Small intestine (tissue), 7 donors: ENCODE results near the gene FGF14. TPM values are rescaled to one million over a fixed set of nuclear protein-coding genes. Genes with fewer than 3 reads are reported as not detected.

Experiments used
- DNase-seq, 2 donors: peaks; one replicate each; pipeline versions ENCODE4 v3.0.0 to v3.0.0-alpha.2; 2013
- FAIRE-seq: peaks from 2 replicates; lab custom pipeline; 2012; peaks lifted over from hg19 to GRCh38; lab: Jason Lieb, UNC
- H3K27ac ChIP-seq, 3 donors: one replicate each; pipeline ENCODE4 v1.5.1; 2013; ENCODE audit warnings: low read length in 2 of 3, mild to moderate bottlenecking in 2 of 3, control low read depth in 1 of 3, inconsistent platforms in 1 of 3, low read depth in 1 of 3, moderate library complexity in 1 of 3
- H3K27me3 ChIP-seq, 3 donors: one replicate each; pipeline ENCODE4 v1.6.1; 2013; ENCODE audit warnings: low read length in 3 of 3, inconsistent platforms in 1 of 3; ENCODE audit not compliant: control insufficient read depth in 3 of 3, insufficient read depth in 3 of 3
- H3K36me3 ChIP-seq, 3 donors: one replicate each; pipeline ENCODE4 v1.6.1; 2013; ENCODE audit warnings: low read length in 3 of 3, inconsistent platforms in 1 of 3, low read depth in 1 of 3, mild to moderate bottlenecking in 1 of 3, moderate library complexity in 1 of 3; ENCODE audit not compliant: control insufficient read depth in 3 of 3, insufficient read depth in 2 of 3
- H3K4me1 ChIP-seq, 3 donors: one replicate each; pipeline ENCODE4 v1.6.1; 2013; ENCODE audit warnings: low read length in 2 of 3, inconsistent platforms in 1 of 3, low read depth in 1 of 3, mild to moderate bottlenecking in 1 of 3, moderate library complexity in 1 of 3; ENCODE audit not compliant: control insufficient read depth in 3 of 3, insufficient read depth in 2 of 3
- H3K4me3 ChIP-seq, 3 donors: one replicate each; pipeline ENCODE4 v1.5.1; 2013; ENCODE audit warnings: low read length in 3 of 3, control low read depth in 1 of 3, inconsistent platforms in 1 of 3, low read depth in 1 of 3, mild to moderate bottlenecking in 1 of 3, moderate library complexity in 1 of 3
- H3K9me3 ChIP-seq, 2 donors: one replicate each; pipeline ENCODE4 v1.6.1; 2013; ENCODE audit warnings: low read depth in 1 of 2, low read length in 1 of 2; ENCODE audit not compliant: control insufficient read depth in 2 of 2, insufficient read depth in 1 of 2
- WGBS, 3 donors: extraction: QIAGEN DNeasy Blood & Tissue Kit; methylation state at CpG; one replicate each; pipeline ENCODE4 v1.1.7; 2013; 5-methylcytosine and 5-hydroxymethylcytosine counted together
- polyA plus RNA-seq, 4 donors: library from polyadenylated mRNA; stranded (reverse) in 3 of 4; unstranded in 1 of 4; fragments of 200-250 nt in 3 of 4; fragments of 120-200 nt in 1 of 4; gene quantifications; one replicate each; pipeline versions ENCODE4 v1.2.1 to v1.2.3, GENCODE V29; 2013
- donor health status: healthy with polysubstance abuse.
- donor health status: control.
- donor health status: control.
- donor health status: Bipolar disorder and iron deficiency.
- donor health status: healthy.

FGF14 gene
- polyA plus RNA-seq, 4 donors: under 0.01 to 0.74 (median 0.31) TPM; not detected in 1

- 34 to 55% (median 42%) methylated on average over 7 of the region's 7 CpGs for WGBS, 3 donors
- peak in 1 of 2 donors; percentile 0 for DNase-seq
- FAIRE-seq: no peak
- Histone ChIP-seq H3K4me1 (no peaks in the 10 kb centered on the region), H3K9me3 (no peaks in the 10 kb centered on the region), H3K36me3 (no peaks in the 10 kb centered on the region), H3K27ac (no peak overlapping the region), H3K27me3 (no peaks in the 10 kb centered on the region), H3K4me3 (no peak overlapping the region)
Measured at GRCh38 chr13:101875717-101876393, 526.0 kb downstream of the FGF14 start.

- H3K4me1 ChIP-seq: no peaks in the 10 kb centered on the region
- no peak overlapping the region for H3K4me3 ChIP-seq
- H3K27ac ChIP-seq: no peak overlapping the region
- H3K36me3 ChIP-seq: no peaks in the 10 kb centered on the region
- H3K27me3 ChIP-seq: no peaks in the 10 kb centered on the region
- no peaks in the 10 kb centered on the region for H3K9me3 ChIP-seq
- 19 to 62% (median 38%) methylated on average over 3 of the region's 3 CpGs for WGBS, 3 donors
- DNase-seq (no peak), FAIRE-seq (no peak)
Measured at GRCh38 chr13:101875091-101875490, 526.8 kb downstream of the FGF14 start.

GRCh38 chr13:101869553-101869952 is 532.3 kb downstream of the FGF14 start:
- no peak overlapping the region for H3K27ac ChIP-seq
- H3K36me3 ChIP-seq: no peaks in the 10 kb centered on the region
- H3K4me1 ChIP-seq: no peaks in the 10 kb centered on the region
- H3K9me3 ChIP-seq: no peaks in the 10 kb centered on the region
- H3K27me3 ChIP-seq: no peaks in the 10 kb centered on the region
- DNase-seq: no peak
- FAIRE-seq: no peak
- H3K4me3 ChIP-seq: no peak overlapping the region

- WGBS, 3 donors: 60 to 76% (median 68%) methylated on average over 12 of the region's 12 CpGs
- Histone ChIP-seq H3K4me1 (no peaks in the 10 kb centered on the region), H3K9me3 (no peaks in the 10 kb centered on the region), H3K27ac (no peak overlapping the region), H3K36me3 (no peaks in the 10 kb centered on the region), H3K27me3 (no peaks in the 10 kb centered on the region), H3K4me3 (no peak overlapping the region)
- FAIRE-seq: no peak
- DNase-seq: no peak
Measured at GRCh38 chr13:101868585-101869469, 533.0 kb downstream of the FGF14 start.

GRCh38 chr13:101866889-101867581 is 534.8 kb downstream of the FGF14 start:
- no peaks in the 10 kb centered on the region for H3K4me1 ChIP-seq
- no peak overlapping the region for H3K27ac ChIP-seq
- H3K9me3 ChIP-seq: no peaks in the 10 kb centered on the region
- H3K4me3 ChIP-seq: no peak overlapping the region
- no peaks in the 10 kb centered on the region for H3K36me3 ChIP-seq
- no peaks in the 10 kb centered on the region for H3K27me3 ChIP-seq
- DNase-seq (no peak), FAIRE-seq (no peak)
- WGBS, 3 donors: 90 to 91% (median 90%) methylated on average over 4 of the region's 4 CpGs

- FAIRE-seq (no peak), DNase-seq (no peak)
- 62 to 79% (median 71%) methylated on average over 5 of the region's 5 CpGs for WGBS, 3 donors
- H3K27me3 ChIP-seq: no peaks in the 10 kb centered on the region
- no peak overlapping the region for H3K4me3 ChIP-seq
- no peak overlapping the region for H3K27ac ChIP-seq
- H3K4me1 ChIP-seq: no peaks in the 10 kb centered on the region
- H3K9me3 ChIP-seq: no peaks in the 10 kb centered on the region
- no peaks in the 10 kb centered on the region for H3K36me3 ChIP-seq
Measured at GRCh38 chr13:101858860-101859259, 543.0 kb downstream of the FGF14 start.

GRCh38 chr13:101846701-101847100 is 555.1 kb downstream of the FGF14 start:
- Histone ChIP-seq H3K9me3 (no peaks in the 10 kb centered on the region), H3K27ac (no peak overlapping the region), H3K27me3 (no peaks in the 10 kb centered on the region), H3K36me3 (no peaks in the 10 kb centered on the region), H3K4me1 (no peaks in the 10 kb centered on the region), H3K4me3 (no peak overlapping the region)
- no peak for FAIRE-seq
- 79 to 84% (median 83%) methylated on average over 4 of the region's 4 CpGs for WGBS, 3 donors
- DNase-seq: no peak

- H3K27ac ChIP-seq: no peak overlapping the region
- no peaks in the 10 kb centered on the region for H3K4me1 ChIP-seq
- no peak for DNase-seq
- FAIRE-seq: no peak
- WGBS, 3 donors: 73 to 83% (median 77%) methylated on average over 2 of the region's 2 CpGs
- no peaks in the 10 kb centered on the region for H3K36me3 ChIP-seq
- H3K4me3 ChIP-seq: no peak overlapping the region
- H3K27me3 ChIP-seq: no peaks in the 10 kb centered on the region
- H3K9me3 ChIP-seq: no peaks in the 10 kb centered on the region
Measured at GRCh38 chr13:101846249-101846648, 555.6 kb downstream of the FGF14 start.
